Motor neuron (in vitro differentiated cells): ENCODE data around the gene PLXNA4. TPM values are rescaled to one million over a fixed set of nuclear protein-coding genes. Genes with fewer than 3 reads are reported as not detected.
A peak's percentile ranks its signal among the peaks of the same experiment; 100 is the strongest.

ENCODE experiments used
- ATAC-seq, 8 experiments: fragments of 200-7000 bp; cut with Tn5 transposase; replicated peaks in 6 of 8; 2 replicates each; pipeline ENCODE4 v1.8.0; 2021; ENCODE audit warnings: mild to moderate bottlenecking in 8 of 8, moderate library complexity in 8 of 8
- H3K27ac ChIP-seq, 2 donors: fragments of 250-450 bp; sonication (Bioruptor Pico); 2 replicates each; pipeline ENCODE4 v1.9.0; 2021; ENCODE audit warnings: antibody characterized with exemption in 2 of 2, mild to moderate bottlenecking in 2 of 2, moderate library complexity in 1 of 2
- H3K4me1 ChIP-seq, 2 donors: fragments of 250-450 bp; sonication (Bioruptor Pico); replicated peaks in 1 of 2; 2 replicates each; pipeline ENCODE4 v1.6.1; 2021; ENCODE audit warnings: antibody characterized with exemption in 2 of 2, mild to moderate bottlenecking in 2 of 2, moderate library complexity in 1 of 2
- H3K4me3 ChIP-seq, 5 donors: fragments of 250-450 bp; sonication (Bioruptor Pico); 2 replicates each; pipeline ENCODE4 v1.9.0; 2021; ENCODE audit warnings: antibody characterized with exemption in 5 of 5, mild to moderate bottlenecking in 5 of 5, moderate library complexity in 4 of 5
- WGBS, 10 experiments: fragments of 450-650 bp; shearing (Covaris generic); methylation state at CpG; one replicate each; pipeline ENCODE4 v1.0.0; 2022; 5-methylcytosine and 5-hydroxymethylcytosine counted together
- in situ Hi-C, 9 experiments: fragments of 400-800 bp; cut with MboI; loops; one replicate each; pipeline ENCODE4 v1.15.0; 2021; ENCODE audit warnings: low sequenced_read_pairs in 9 of 9, low pct_unique_long_range_greater_than_20kb in 2 of 9; ENCODE audit not compliant: unreplicated experiment in 9 of 9
- total RNA-seq, 8 experiments: library from RNA; unstranded; fragments of 300-600 nt; gene quantifications; 2 replicates each; pipeline versions ENCODE4 v1.2.3 to v1.2.4, GENCODE V29; 2022

The PLXNA4 gene
- total RNA-seq, 8 experiments from 2014 or later, result 0.38 to 8.5 (median 2.6) TPM

DNA sequence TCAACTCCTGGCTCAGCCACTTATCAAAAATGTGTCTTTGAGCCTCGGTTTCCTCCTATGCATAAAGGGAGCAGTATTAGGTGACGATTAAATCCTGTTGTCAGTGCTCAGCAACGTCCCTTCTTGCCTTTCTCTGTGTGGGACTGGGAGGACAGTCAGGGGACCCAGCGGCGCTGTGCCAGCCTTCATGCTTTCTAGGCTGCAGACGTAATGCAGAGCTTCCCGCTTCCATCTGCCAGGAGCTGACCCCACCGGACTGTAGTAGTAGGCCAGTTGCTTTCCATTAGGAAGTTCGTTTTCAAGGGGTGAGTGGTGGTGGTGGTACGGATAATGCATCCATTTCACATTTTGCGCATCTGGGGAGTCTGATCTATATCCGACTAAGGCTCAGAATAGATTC, 321.8 kb downstream of the PLXNA4 start:
- H3K4me3 ChIP-seq, result no peak overlapping the region
- 37 to 90% (median 80%) methylated on average over 1 to 10 of the region's 12 CpGs; no CpG with 5 or more reads in 2 of the 10 experiments for WGBS, 10 experiments
- in situ Hi-C loops, result no loop called here
- H3K4me1 ChIP-seq, result peaks cover 2 to 3% of the 10 kb centered on the region in 2 donors
- no peak for ATAC-seq
- H3K27ac ChIP-seq, result no peak overlapping the region

DNA sequence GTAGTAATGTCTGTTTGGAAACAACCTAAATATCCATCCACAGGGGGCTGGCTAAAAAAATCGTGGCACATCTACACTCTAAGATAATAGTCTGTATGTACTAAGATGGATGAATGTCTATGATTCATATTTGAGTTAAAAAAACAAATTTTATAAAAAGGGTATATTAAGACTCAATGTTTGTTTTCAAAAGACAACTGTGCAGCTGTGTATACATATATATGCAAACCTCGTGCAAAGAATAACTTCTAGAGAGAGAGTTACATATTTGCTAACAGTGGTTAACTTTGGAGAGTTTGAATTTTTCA, 323.5 kb downstream of the PLXNA4 start:
- ATAC-seq, result no peak
- no peak overlapping the region for H3K4me3 ChIP-seq
- H3K4me1 ChIP-seq, result peaks cover 2 to 3% of the 10 kb centered on the region in 2 donors
- in situ Hi-C loops, result no loop called here
- H3K27ac ChIP-seq, result no peak overlapping the region
- WGBS, 10 experiments, result 0 to 90% (median 23%) methylated on average over 1 to 2 of the region's 2 CpGs; no CpG with 5 or more reads in 1 of the 10 experiments

DNA sequence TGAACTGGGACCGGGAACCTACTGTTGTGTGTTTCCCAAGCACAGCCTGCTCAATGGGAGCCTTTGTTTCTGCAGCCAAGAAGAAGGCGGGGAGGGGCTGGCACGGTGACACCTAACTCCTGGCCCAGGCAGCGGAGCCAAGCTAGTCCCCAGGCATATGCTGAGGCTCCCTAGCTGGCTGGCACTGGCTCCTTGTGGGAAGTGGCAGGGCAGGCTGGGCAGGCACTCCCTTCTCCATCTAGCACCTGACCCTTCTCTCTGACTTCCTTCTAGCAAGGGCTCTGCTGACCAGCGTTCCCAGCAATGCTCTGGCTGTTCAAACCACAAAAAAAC, 325.0 kb downstream of the PLXNA4 start:
- in situ Hi-C loops, result no loop called here
- ATAC-seq, result no peak
- WGBS, 10 experiments, result 0 to 88% (median 40%) methylated on average over 1 to 2 of the region's 5 CpGs; no CpG with 5 or more reads in 5 of the 10 experiments

DNA sequence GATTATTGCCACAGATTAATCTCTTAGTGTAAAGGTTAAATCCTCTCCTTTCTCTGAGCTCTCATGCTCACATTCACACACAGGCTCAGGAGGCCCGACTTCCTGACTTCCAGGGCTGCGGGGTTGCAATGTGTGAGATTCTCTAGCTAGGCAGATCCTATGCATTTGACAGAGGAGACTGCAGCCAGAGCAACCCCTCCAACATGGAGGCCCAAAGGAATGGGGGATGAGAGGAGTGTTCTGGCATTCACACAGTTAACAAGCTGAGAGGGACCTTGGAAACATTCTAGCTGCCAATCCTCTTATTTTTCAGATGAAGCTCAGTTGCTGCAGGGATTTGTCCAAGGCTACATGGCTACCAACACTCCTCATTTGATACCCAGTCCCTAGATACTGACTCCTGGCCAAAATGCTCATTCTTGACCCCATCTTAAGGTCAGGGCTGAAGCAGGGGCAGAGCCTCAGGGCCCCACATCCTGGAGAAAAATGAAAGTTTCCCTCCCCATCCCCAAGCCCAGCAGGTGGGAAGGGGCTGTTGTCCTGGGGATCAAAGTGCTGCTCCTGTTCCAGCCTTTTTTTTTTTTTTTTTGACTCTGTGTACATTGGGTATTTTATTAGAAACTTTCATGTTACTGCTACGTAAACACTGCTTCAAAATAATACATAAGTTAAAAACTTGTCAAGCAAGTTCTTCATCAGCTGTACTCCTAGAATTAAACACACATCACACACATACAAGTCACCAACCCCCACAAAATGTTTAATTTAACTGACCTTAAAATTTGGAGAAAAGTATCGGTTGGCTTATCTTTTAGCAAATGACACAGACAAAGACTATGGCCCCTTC, 325.6 kb downstream of the PLXNA4 start:
- H3K4me3 ChIP-seq, result no peak overlapping the region
- H3K27ac ChIP-seq, result no peak overlapping the region
- 20 to 83% (median 60%) methylated on average over 1 to 4 of the region's 4 CpGs; no CpG with 5 or more reads in 3 of the 10 experiments for WGBS, 10 experiments
- in situ Hi-C loops, result no loop called here
- peak in 1 of 8 experiments; percentile 34 for ATAC-seq
- H3K4me1 ChIP-seq, result peaks cover 2 to 3% of the 10 kb centered on the region in 2 donors

More for the DNA sequence above, 325.0 kb downstream of the PLXNA4 start:
- H3K27ac ChIP-seq, result no peak overlapping the region
- peaks cover 2 to 3% of the 10 kb centered on the region in 2 donors for H3K4me1 ChIP-seq
- no peak overlapping the region for H3K4me3 ChIP-seq

DNA sequence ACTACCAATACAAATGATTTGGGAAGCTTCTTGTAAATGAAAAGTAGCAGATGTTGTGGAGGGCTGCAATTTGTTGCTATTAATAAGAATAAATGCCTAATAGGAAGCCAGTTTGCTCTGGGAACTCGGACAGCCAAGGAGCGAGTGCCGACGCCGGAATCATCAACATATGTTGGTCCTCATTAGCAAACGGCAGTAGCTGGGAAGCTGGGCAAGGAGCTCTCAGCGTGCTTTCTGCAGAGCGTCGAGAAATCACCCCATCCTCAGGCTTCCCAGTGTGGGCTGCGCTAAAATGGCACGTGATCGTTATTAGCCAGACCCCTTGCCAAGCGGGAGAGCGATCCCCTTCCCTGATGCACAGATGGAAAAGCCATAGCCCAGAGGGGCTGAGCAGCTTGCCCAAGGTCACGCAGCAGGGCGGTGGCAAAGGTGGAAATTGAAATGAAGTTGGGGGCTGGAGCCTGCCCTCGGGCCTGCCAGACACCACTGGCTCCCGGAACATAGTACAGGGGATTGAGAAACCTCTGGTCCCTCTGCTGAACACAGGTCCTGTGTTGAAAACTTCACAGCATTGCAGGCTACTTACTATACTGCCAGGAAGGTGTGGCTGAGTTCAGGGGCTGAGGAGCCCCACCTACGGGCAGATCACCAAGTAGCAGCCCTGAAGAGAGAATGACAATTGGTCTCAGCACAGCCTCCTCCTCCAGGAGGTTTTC, 326.9 kb downstream of the PLXNA4 start:
- WGBS, 10 experiments, result 0 to 64% (median 13%) methylated on average over 1 to 11 of the region's 19 CpGs
- no peak overlapping the region for H3K4me3 ChIP-seq
- no peak overlapping the region for H3K27ac ChIP-seq
- in situ Hi-C loops, result loop anchor here in 1 of 9 experiments (25.0 kb wide), 1 partner anchor 562 kb away; no protein-coding TSS in a partner anchor
- peaks cover 2 to 3% of the 10 kb centered on the region in 2 donors for H3K4me1 ChIP-seq
- ATAC-seq, result peak in 7 of 8 experiments; percentile 41 to 96 (median 64)

DNA sequence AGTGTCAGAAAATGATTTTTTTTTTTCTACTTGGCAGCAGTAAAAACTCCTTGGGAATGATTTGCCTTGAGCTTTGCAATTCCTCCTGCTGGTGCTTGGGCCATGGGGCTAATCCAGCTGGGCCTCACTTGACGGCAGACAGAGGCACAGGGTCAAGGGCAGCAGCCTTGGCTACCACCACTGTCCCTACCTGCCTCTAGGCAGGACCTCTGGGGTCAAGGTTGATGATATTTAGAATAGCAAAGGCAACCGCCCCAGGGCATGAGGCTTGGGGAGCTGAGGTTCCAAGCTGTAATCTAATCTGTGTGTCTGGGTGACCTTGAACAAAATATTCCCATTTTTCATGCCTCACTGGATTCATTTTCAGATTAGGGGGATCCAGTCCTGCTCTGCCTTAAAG, 327.4 kb downstream of the PLXNA4 start:
- in situ Hi-C loops, result loop anchor here in 1 of 9 experiments (25.0 kb wide), 1 partner anchor 562 kb away; no protein-coding TSS in a partner anchor
- WGBS, 10 experiments, result 0 to 80% (median 66%) methylated on average over 1 to 2 of the region's 2 CpGs; no CpG with 5 or more reads in 4 of the 10 experiments
- no peak for ATAC-seq
- peaks cover 2 to 3% of the 10 kb centered on the region in 2 donors for H3K4me1 ChIP-seq
- H3K27ac ChIP-seq, result no peak overlapping the region
- no peak overlapping the region for H3K4me3 ChIP-seq

DNA sequence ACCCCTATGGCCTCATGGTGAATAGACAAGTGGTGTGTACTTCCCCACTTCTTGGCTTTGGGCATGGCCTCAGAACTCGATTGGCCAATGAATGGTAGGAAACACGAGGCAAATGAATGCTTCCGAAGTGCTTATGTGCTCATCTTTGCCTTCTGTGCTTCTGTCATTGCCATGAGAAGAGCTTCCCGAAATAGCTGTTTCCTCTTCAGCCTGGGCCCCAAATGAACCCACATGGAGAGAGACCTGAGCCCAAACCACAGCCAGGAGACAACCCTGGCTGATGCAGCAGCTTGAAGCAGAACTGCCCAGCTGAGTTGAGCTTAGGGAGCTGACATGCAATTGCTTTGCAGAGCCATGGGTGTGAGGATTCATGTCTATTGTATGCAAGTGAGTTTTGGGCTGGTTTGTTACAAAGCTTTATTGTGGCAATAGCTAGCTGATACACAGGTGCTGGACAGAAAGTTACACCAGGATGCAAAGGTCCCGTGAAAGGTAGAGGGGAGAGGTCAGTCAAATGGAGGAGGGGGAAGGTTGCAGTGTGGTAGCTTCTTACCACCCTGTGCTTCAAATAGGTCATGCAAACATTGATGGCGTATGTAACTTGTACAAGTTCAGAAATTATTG, 328.2 kb downstream of the PLXNA4 start:
- H3K4me3 ChIP-seq, result no peak overlapping the region
- H3K4me1 ChIP-seq, result peaks cover 2 to 3% of the 10 kb centered on the region in 2 donors
- ATAC-seq, result no peak
- 18 to 91% (median 79%) methylated on average over 1 to 5 of the region's 6 CpGs; no CpG with 5 or more reads in 1 of the 10 experiments for WGBS, 10 experiments
- no peak overlapping the region for H3K27ac ChIP-seq
- in situ Hi-C loops, result loop anchor here in 1 of 9 experiments (25.0 kb wide), 1 partner anchor 561 kb away; no protein-coding TSS in a partner anchor

DNA sequence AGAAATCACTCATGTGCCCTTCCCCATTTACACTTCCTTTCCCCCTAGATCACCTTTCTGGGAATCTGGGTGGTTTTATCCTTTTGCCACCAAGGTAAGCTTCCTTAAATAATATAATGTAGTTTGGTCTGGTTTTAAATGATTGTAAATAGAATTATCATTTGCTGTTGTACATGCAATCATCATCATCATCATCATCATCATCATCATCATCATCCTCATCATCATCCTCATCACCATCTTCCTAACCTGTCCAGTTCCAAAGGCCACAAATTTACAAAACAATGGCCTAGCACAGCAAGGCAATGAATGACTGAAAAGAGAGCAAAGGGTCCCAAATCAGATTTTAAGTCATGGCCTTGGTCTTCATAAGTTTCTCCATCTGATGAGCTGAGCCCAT, 329.7 kb downstream of the PLXNA4 start:
- H3K27ac ChIP-seq, result no peak overlapping the region
- no peak overlapping the region for H3K4me3 ChIP-seq
- in situ Hi-C loops, result loop anchor here in 1 of 9 experiments (25.0 kb wide), 1 partner anchor 559 kb away; no protein-coding TSS in a partner anchor
- peaks cover 2 to 5% of the 10 kb centered on the region in 2 donors for H3K4me1 ChIP-seq
- ATAC-seq, result no peak

DNA sequence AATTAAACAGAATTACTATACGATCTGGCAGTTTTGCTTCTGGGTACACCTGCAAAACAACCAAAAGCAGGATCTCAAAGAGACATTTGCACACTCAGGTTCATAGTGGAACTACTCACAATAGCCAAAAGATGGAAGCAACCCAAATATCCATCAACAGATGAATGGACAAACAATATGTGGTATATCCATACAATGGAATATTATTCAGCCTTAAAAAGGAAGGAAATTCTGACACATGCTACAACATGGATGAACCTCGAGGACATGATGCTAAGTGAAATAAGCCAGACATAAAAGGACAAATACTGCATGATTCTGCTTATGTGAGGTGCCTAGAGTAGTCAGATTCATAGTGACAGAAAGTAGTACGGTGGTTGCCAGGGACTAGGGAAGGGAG, 330.7 kb downstream of the PLXNA4 start:
- 13 to 89% (median 75%) methylated on average over 1 to 3 of the region's 3 CpGs; no CpG with 5 or more reads in 1 of the 10 experiments for WGBS, 10 experiments
- ATAC-seq, result no peak
- no peak overlapping the region for H3K4me3 ChIP-seq
- no peak overlapping the region for H3K27ac ChIP-seq
- H3K4me1 ChIP-seq, result peaks cover 2 to 4% of the 10 kb centered on the region in 2 donors
- in situ Hi-C loops, result loop anchor here in 1 of 9 experiments (25.0 kb wide), 1 partner anchor 558 kb away; no protein-coding TSS in a partner anchor

DNA sequence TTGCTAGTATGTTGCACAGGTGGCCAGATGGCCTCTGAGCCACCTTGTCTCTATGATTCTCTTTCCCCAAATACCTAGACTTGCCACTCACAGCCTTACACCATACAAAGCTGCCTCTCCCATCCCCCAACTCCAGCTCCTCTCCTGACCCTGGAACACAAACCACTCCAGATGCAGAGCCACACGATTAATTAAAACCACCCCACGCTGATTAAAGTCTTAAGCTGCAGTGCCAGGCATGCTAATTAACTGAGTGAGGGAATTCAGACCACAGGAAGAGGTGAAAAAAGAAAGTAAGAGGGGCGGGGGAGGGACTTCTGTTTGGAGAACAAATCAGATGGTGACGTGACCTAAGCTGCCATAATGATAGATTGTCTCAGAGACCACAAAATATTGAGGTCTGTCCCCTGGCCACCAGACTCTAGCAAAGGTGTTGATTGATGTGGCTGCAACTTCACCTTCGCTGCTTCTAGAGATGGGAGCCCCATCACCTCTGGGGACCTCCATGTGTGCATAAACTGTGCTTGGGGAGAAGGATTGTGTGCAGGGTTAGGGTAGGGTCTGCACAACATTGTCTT, 331.3 kb downstream of the PLXNA4 start:
- no peak overlapping the region for H3K27ac ChIP-seq
- H3K4me3 ChIP-seq, result no peak overlapping the region
- H3K4me1 ChIP-seq, result peaks cover 0 to 2% of the 10 kb centered on the region in 2 donors
- in situ Hi-C loops, result loop anchor here in 1 of 9 experiments (25.0 kb wide), 1 partner anchor 558 kb away; no protein-coding TSS in a partner anchor
- no peak for ATAC-seq
- 0 to 100% (median 59%) methylated on average over 1 to 4 of the region's 5 CpGs; no CpG with 5 or more reads in 4 of the 10 experiments for WGBS, 10 experiments

DNA sequence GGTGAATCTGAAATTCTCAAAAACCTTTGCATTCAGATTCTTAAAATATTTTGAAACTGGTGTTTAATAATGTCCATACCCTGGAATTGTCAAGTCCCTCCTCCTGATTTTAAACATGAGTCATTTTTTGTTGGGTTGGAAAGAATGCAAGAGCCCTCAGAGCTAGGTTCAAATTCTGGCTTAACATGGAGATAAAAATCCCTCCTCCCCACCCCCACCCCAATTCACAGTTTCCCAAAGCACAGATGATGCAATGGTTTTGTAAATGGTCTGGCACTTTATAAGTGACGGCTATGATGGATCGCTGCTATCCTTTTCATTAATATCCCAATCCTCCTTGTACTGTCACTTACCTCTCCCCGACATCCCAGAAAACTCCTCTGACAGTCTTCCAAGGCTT, 332.8 kb downstream of the PLXNA4 start:
- ATAC-seq, result no peak
- peaks cover 0 to 2% of the 10 kb centered on the region in 2 donors for H3K4me1 ChIP-seq
- in situ Hi-C loops, result loop anchor here in 1 of 9 experiments (25.0 kb wide), 1 partner anchor 556 kb away; no protein-coding TSS in a partner anchor
- no peak overlapping the region for H3K4me3 ChIP-seq
- WGBS, 10 experiments, result 60 to 100% (median 93%) methylated on average over 1 to 3 of the region's 3 CpGs; no CpG with 5 or more reads in 2 of the 10 experiments
- H3K27ac ChIP-seq, result no peak overlapping the region

DNA sequence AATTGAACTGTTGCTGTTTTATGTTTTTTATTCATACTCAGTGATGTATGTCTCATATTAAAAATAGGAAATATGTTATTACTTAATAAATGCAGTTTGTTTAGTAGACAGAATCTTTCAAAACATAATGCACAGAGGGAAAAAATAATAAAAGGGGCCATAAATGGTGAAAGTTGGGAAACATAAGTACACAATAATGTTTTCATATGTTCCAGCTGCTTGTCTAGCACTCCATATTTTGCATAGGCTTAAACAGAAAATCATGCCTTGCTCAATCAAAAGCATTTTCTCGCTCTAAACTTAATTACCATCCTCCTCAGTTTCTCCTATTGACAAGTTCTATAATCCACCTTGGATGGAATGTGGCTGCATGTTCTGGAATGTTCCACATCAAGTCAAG, 333.2 kb downstream of the PLXNA4 start:
- no peak for ATAC-seq
- WGBS, 10 experiments, result 11 to 100% (median 95%) methylated on average over 1 of the region's 1 CpG; no CpG with 5 or more reads in 2 of the 10 experiments
- in situ Hi-C loops, result loop anchor here in 1 of 9 experiments (25.0 kb wide), 1 partner anchor 556 kb away; no protein-coding TSS in a partner anchor

More for the DNA sequence above, 333.2 kb downstream of the PLXNA4 start:
- peaks cover 0 to 2% of the 10 kb centered on the region in 2 donors for H3K4me1 ChIP-seq
- no peak overlapping the region for H3K4me3 ChIP-seq
- H3K27ac ChIP-seq, result no peak overlapping the region
